Measurements from ENCODE around the gene MGA. TPM values are rescaled to one million over a fixed set of nuclear protein-coding genes. Genes with fewer than 3 reads are reported as not detected.

Gene MGA
- total RNA-seq, 1 experiment from 2014 or later = 38.5 TPM

DNA sequence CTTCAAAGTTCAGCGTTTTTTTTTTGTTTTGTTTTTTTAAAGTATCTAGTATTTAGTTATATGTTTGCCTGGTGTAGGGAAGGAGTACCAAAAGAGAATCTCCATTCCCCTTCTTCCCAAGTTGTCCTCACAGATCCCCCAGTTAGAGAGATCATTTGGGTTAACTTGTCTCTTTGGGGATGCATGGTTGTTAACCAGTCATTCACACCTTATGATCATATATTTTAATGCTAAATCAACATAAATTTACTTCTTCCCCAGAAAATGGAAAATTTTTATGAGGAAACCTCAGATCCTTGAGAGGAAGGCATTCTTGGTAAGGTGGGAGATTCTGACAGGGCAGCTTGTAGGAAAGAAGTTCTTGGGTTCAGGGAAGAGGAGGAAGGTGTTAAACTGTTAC is 1.5 kb upstream of the MGA start:
- H3K27ac ChIP-seq = no peak overlapping the region
- H3K4me2 ChIP-seq = no peak overlapping the region
- DNase-seq = no peak
- intact Hi-C loops (cut with micrococcal nuclease; ENCODE audit: unreplicated experiment) = no loop called here
- POLR2A ChIA-PET (ENCODE audit: unreplicated experiment) = no interaction called here
- no peaks in the 10 kb centered on the region for H3K36me3 ChIP-seq (ENCODE audit: low read depth)
- H3K9me2 ChIP-seq (ENCODE audit: insufficient read depth) = no peaks in the 10 kb centered on the region
- CTCF ChIA-PET = no interaction called here
- BruUV-seq (replicated peaks) = no TSS peak
- H3K79me2 ChIP-seq (ENCODE audit: low read depth) = peaks cover 31% of the 10 kb centered on the region
- TF ChIP-seq, protein P1, sequence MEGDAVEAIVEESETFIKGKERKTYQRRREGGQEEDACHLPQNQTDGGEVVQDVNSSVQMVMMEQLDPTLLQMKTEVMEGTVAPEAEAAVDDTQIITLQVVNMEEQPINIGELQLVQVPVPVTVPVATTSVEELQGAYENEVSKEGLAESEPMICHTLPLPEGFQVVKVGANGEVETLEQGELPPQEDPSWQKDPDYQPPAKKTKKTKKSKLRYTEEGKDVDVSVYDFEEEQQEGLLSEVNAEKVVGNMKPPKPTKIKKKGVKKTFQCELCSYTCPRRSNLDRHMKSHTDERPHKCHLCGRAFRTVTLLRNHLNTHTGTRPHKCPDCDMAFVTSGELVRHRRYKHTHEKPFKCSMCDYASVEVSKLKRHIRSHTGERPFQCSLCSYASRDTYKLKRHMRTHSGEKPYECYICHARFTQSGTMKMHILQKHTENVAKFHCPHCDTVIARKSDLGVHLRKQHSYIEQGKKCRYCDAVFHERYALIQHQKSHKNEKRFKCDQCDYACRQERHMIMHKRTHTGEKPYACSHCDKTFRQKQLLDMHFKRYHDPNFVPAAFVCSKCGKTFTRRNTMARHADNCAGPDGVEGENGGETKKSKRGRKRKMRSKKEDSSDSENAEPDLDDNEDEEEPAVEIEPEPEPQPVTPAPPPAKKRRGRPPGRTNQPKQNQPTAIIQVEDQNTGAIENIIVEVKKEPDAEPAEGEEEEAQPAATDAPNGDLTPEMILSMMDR (conservative IDR thresholded peaks at IDR 0.05) = no peak
- no peak for TF ChIP-seq EZH2 (IDR thresholded peaks at IDR 0.05; ENCODE audit: low read depth)
- peaks cover 11% of the 10 kb centered on the region; the same call in 1 of the 2 replicates for H4K20me1 ChIP-seq (ENCODE audit: insufficient read depth)
- peaks cover 11% of the 10 kb centered on the region for H3K4me1 ChIP-seq (replicated peaks; ENCODE audit: insufficient read depth)
- H3K4me3 ChIP-seq = no peak overlapping the region
- H3F3A ChIP-seq (ENCODE audit: insufficient read depth, low read depth) = peaks cover 21% of the 10 kb centered on the region; the same call in 1 of the 2 replicates
- no peaks in the 10 kb centered on the region for H3K9me3 ChIP-seq (ENCODE audit: insufficient read depth, low read depth)
- H3K27me3 ChIP-seq (ENCODE audit: insufficient read depth, low read depth) = no peaks in the 10 kb centered on the region
- no peak overlapping the region for H2AFZ ChIP-seq

DNA sequence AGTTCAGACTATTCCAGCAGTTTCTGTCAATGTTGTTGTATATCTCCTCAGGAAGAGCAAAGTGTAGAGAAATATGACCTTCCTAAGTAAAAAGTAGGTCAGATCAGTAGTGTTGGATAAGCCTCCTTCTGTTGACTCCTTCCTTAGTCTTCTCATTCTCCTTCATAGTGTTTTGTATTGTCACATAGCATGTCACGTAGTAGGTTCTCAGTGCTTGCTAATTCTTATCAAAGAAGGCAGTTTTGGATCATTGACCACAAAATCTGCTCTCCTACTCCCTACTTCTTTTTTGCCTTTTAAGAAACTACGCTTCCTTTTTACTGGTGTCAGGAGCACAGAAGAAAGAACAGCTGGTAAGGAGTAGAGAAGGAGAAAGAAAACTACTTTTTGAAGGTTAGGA is 1.0 kb upstream of the MGA start:
- H3K4me2 ChIP-seq = no peak overlapping the region
- H3K27me3 ChIP-seq (ENCODE audit: insufficient read depth, low read depth) = no peaks in the 10 kb centered on the region
- no peaks in the 10 kb centered on the region for H3K9me3 ChIP-seq (ENCODE audit: insufficient read depth, low read depth)
- no peak overlapping the region for H3K4me3 ChIP-seq
- no TSS peak for BruUV-seq (replicated peaks)
- intact Hi-C loops (cut with micrococcal nuclease; ENCODE audit: unreplicated experiment) = no loop called here
- H2AFZ ChIP-seq = no peak overlapping the region
- H3K79me2 ChIP-seq (ENCODE audit: low read depth) = peaks cover 36% of the 10 kb centered on the region
- no peak for DNase-seq
- POLR2A ChIA-PET (ENCODE audit: unreplicated experiment) = interaction anchor here (0.6 kb wide), 1 partner anchor 851 kb away, joined by 7 read pairs; no protein-coding TSS in a partner anchor
- H3K9me2 ChIP-seq (ENCODE audit: insufficient read depth) = no peaks in the 10 kb centered on the region
- H4K20me1 ChIP-seq (ENCODE audit: insufficient read depth) = peaks cover 11% of the 10 kb centered on the region; the same call in 1 of the 2 replicates
- CTCF ChIA-PET = no interaction called here
- peaks cover 11% of the 10 kb centered on the region for H3K4me1 ChIP-seq (replicated peaks; ENCODE audit: insufficient read depth)
- no peak for TF ChIP-seq EZH2 (IDR thresholded peaks at IDR 0.05; ENCODE audit: low read depth)
- TF ChIP-seq, protein P1 (conservative IDR thresholded peaks at IDR 0.05) = no peak
- H3F3A ChIP-seq (ENCODE audit: insufficient read depth, low read depth) = peaks cover 21% of the 10 kb centered on the region; the same call in 1 of the 2 replicates
- H3K27ac ChIP-seq = no peak overlapping the region
- H3K36me3 ChIP-seq (ENCODE audit: low read depth) = no peaks in the 10 kb centered on the region

DNA sequence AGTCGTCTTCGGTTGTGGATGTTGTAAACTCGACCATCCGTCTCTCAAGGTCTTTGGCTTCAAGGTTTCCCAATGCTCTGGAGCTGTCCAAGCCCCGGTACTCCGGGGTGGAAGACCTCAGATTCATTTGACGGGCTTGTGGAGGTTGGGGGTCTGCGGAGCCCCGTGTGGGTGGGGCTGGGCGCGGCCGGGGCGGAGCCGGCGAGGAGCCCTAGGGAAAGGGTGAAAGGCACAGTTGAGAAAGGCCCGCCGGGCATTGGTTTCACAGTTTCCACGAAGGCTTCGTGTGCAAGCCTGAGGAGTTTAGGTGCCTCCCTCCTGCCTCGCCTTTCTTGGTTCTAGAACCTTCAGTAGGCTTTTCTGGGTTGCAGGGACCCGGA is 360 bp upstream of the MGA start:
- Histone ChIP-seq H3F3A (ENCODE audit: insufficient read depth, low read depth) (peaks cover 21% of the 10 kb centered on the region; the same call in 1 of the 2 replicates), H3K36me3 (ENCODE audit: low read depth) (no peaks in the 10 kb centered on the region), H3K79me2 (ENCODE audit: low read depth) (peaks cover 43% of the 10 kb centered on the region), H4K20me1 (ENCODE audit: insufficient read depth) (peaks cover 14% of the 10 kb centered on the region; the same call in 1 of the 2 replicates), H3K27me3 (ENCODE audit: insufficient read depth, low read depth) (no peaks in the 10 kb centered on the region), H3K4me3 (peak overlapping the region; percentile 63; the same call in 1 of the 2 replicates), H3K4me2 (peak overlapping the region; percentile 85), H3K9me2 (ENCODE audit: insufficient read depth) (no peaks in the 10 kb centered on the region), H2AFZ (peak overlapping the region; percentile 97), H3K9me3 (ENCODE audit: insufficient read depth, low read depth) (no peaks in the 10 kb centered on the region), H3K27ac (peak overlapping the region; percentile 85), H3K4me1 (replicated peaks; ENCODE audit: insufficient read depth) (peaks cover 11% of the 10 kb centered on the region)
- intact Hi-C loops (cut with micrococcal nuclease; ENCODE audit: unreplicated experiment) = loop anchor here (5.0 kb wide), 1 partner anchor 38 kb away; no protein-coding TSS in a partner anchor
- TF ChIP-seq EZH2 (IDR thresholded peaks at IDR 0.05; ENCODE audit: low read depth) = no peak
- TF ChIP-seq, protein P1 (conservative IDR thresholded peaks at IDR 0.05) = no peak
- ChIA-PET POLR2A (ENCODE audit: unreplicated experiment) (interaction anchor here (0.6 kb wide), 2 partner anchors 190 to 850 kb away, joined by 4 to 7 read pairs; no protein-coding TSS in a partner anchor), CTCF (interaction anchor here (0.7 kb wide), 1 partner anchor 56 kb away, joined by 3 read pairs; no protein-coding TSS in a partner anchor)
- no peak for DNase-seq
- no TSS peak for BruUV-seq (replicated peaks)
